HL-60 (cell line): ENCODE data around the gene FNDC3B.

ENCODE experiments used
- DNase-seq, 2 experiments: peaks; one replicate each; pipeline ENCODE4 v3.0.0-alpha.2; 2010 to 2020; ENCODE audit warnings: low read depth in 1 of 2, low spot score in 1 of 2
- H3K27ac ChIP-seq: fragments of 250-450 bp; sonication (Bioruptor Pico); replicated peaks from 2 replicates; pipeline ENCODE4 v1.5.1; 2020; ENCODE audit warnings: mild to moderate bottlenecking, moderate library complexity
- H3K27me3 ChIP-seq: fragments of 250-450 bp; sonication (Bioruptor Pico); 2 replicates; pipeline ENCODE4 v1.5.1; 2021; ENCODE audit warnings: mild to moderate bottlenecking, moderate library complexity; ENCODE audit not compliant: insufficient read depth, poor library complexity, severe bottlenecking
- H3K4me3 ChIP-seq: replicated peaks from 2 replicates; pipeline ENCODE4 v1.5.1; 2011; ENCODE audit warnings: mild to moderate bottlenecking, control low read depth, low read length; ENCODE audit not compliant: insufficient read depth
- CTCF ChIP-seq: IDR thresholded peaks from one replicate; pipeline ENCODE4 v1.5.1; 2011; ENCODE audit warnings: low read length, control low read depth, inconsistent platforms; ENCODE audit not compliant: insufficient read depth
- GABPA ChIP-seq: IDR thresholded peaks from 2 replicates; pipeline ENCODE4 v1.6.1; 2012; ENCODE audit warnings: low read depth
- POLR2AphosphoS5 ChIP-seq: IDR thresholded peaks from 2 replicates; pipeline ENCODE4 v1.6.1; 2012; ENCODE audit warnings: low read depth
- REST ChIP-seq: IDR thresholded peaks from 2 replicates; pipeline ENCODE4 v1.6.1; 2012; ENCODE audit warnings: low read depth; ENCODE audit not compliant: insufficient replicate concordance
- SPI1 ChIP-seq: IDR thresholded peaks from 2 replicates; pipeline ENCODE4 v1.6.1; 2012; ENCODE audit warnings: low read depth, mild to moderate bottlenecking, borderline replicate concordance

FNDC3B gene

GRCh38 chr3:172021859-172022258 is 17.5 kb upstream of the FNDC3B start:
- DNase-seq: no peak
- no peak overlapping the region for H3K4me3 ChIP-seq
- no peak for TF ChIP-seq CTCF
- TF ChIP-seq POLR2AphosphoS5: no peak
- no peak for TF ChIP-seq GABPA
- TF ChIP-seq REST: no peak
- no peak for TF ChIP-seq SPI1
- H3K27me3 ChIP-seq: no peaks in the 10 kb centered on the region
- H3K27ac ChIP-seq: no peak overlapping the region

GRCh38 chr3:172023915-172024314 is 15.5 kb upstream of the FNDC3B start:
- Histone ChIP-seq H3K27me3 (no peaks in the 10 kb centered on the region), H3K27ac (no peak overlapping the region), H3K4me3 (no peak overlapping the region)
- DNase-seq: no peak
- no peak for TF ChIP-seq POLR2AphosphoS5
- no peak for TF ChIP-seq CTCF
- TF ChIP-seq GABPA: no peak
- no peak for TF ChIP-seq REST
- TF ChIP-seq SPI1: no peak

- DNase-seq: no peak
- Histone ChIP-seq H3K27me3 (no peaks in the 10 kb centered on the region), H3K27ac (no peak overlapping the region), H3K4me3 (no peak overlapping the region)
- TF ChIP-seq REST (no peak), CTCF (no peak), GABPA (no peak)
Measured at GRCh38 chr3:172024679-172025078, 14.7 kb upstream of the FNDC3B start.
